GM18526 (cell line): Measurements from ENCODE around the gene CMTM8.

Experiments
- POLR2A ChIP-seq: IDR thresholded peaks from 3 replicates; pipeline ENCODE4 v1.6.1; 2011; ENCODE audit not compliant: insufficient read length; ENCODE audit errors: extremely low read depth

CMTM8 gene

DNA sequence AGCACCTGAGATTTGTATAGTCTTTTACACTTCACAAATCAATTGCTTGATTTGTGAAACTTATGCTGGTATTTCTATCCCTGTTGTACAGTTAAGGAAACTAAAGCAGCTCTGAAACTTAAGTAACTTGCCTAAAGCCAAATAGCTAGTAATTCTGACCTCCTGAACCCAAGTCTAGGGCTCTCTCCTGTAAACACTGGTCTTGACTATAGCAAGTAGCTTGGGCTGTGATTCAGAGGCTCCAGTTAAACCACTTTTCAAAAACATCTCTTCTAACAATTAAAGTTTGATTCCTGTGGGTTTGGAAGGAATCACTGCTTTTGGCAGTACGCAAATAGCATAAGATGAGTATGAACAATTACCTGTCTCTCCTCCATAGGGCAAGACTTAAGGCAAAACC is 18.5 kb upstream of the CMTM8 start:
- TF ChIP-seq POLR2A = no peak

- TF ChIP-seq POLR2A = no peak
These were observed 15.5 kb upstream of the CMTM8 start for GRCh38 chr3:32222950-32223349.

- TF ChIP-seq POLR2A = no peak
These were observed 14.4 kb upstream of the CMTM8 start for GRCh38 chr3:32224016-32224516.

DNA sequence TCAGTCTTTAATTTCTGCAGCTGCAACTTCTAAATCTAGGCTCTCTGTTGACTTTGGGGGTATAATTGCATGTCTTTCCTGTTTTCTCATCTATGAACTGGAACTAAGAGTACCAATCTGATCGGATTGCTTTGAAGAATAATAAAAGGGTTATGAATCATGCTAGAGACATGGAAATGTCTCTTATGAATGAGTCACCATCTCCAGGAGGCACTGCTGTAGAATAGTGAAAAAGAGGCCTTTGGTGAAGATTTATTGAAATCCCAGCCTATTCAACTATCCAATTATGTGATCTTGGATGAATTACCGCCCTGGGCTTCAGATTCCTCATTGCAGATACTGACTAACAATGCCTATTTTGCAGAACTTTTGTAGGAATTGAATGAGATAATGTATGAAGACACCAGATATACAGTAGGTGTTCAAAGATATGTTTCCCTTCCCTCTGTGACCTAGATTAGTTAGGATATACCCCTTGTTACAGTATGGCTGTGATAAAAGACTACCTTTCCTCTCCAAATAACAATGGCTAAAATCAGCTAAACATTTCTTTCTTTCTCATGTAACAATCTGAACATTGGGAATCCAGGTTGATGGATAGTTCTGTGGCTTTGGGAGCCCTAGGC is 11.5 kb upstream of the CMTM8 start:
- no peak for TF ChIP-seq POLR2A

- no peak for TF ChIP-seq POLR2A
These were observed 8.9 kb upstream of the CMTM8 start for GRCh38 chr3:32229565-32229964.

GRCh38 chr3:32236377-32236776 is 2.1 kb upstream of the CMTM8 start:
- TF ChIP-seq POLR2A = no peak

DNA sequence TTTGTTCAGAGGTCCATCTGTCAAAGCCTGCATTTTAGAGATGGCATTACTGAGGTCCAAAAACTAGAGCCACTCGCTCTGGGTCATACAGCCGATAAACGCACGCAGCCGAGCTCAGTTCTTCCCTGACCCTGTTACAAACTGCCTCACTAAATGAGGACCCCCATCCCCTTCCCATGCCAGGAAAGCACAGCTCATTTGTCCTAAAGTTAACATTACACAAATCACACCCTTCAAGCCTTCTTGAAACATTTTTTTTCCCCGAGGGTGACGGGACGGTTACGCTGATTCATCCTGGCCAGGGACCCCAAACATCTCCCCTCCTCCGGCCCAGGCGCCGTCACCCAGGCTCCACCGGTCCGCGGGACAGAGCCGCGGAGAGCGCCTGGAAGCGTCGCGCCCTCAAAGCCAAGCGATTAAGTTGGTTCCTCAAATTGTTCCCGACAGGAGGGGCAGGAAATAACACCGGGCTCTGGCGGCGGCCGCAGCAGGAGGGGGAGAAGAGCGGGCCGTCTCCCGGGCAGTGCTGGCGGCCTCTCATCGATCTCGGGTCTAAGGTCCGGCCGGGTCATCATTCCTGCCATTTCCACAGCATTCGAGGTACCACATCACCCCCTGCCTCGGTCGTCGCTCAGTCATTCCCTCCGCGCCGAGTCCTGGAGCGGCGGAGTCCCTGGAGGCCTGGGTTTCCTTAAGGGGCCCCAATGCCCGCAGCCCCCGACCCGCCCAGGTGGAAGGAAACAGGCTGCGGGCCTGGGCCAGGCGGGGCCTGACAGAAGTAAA is 619 bp upstream of the CMTM8 start:
- no peak for TF ChIP-seq POLR2A

DNA sequence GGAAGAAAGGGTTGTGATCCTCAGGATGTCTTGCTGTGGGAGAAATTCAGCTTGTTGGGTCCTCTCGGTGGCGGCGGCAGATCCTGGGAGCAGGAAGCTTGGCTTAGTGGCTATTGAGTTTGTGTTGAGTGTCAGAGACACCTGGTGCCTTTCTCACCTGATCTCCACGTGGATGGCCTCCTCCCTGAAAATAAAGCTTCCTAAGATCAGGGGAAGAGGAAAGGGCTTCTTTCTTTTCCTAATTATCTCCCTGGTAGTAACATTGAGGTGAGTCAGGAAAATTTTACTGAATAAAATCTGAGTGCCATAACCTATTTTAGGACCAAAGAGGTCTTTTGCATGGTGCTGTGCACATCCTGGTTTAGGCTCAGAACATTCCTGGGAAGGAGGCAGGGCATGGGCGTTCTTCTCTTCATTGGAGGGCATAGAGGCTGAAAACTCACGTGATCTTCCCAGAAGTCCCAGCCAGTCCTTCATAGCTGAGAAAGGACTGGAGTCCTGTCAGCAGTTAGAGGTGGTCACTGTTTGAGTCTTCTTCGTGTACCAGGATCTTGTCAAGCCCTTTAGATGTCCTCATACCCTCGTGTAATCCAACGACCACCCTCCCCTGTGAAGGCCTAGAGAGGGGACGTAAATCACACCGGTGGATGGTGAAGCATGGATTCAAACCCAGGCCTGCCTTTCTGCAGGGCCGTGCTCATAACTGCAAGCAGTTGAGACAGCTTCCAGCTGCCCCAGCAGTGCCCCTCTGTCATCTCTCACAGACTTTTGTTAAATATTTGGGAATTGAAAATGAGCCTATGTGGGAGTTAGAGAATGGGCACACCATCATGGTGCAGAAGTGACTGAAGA is 1.1 kb downstream of the CMTM8 start:
- no peak for TF ChIP-seq POLR2A

GRCh38 chr3:32240159-32240545 is 1.7 kb downstream of the CMTM8 start:
- TF ChIP-seq POLR2A = no peak

DNA sequence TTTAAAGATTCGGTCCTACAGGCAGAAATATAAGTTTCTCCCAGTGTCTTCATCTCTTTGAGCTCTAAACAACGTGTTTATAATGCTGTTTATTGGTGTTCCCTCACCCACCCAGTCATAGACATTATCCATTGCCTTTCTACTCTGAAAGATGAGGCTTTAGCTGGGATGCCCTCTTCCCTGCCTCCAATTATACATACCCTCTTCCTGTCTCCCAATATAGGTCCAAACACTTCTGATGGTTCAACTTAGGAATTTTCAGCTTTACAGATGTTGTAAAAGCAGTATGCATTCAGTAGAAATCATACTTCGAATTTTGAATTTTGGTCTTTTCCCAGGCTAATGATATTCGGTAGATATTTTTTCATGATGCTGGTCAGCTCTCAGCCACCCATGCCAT is 2.6 kb downstream of the CMTM8 start:
- TF ChIP-seq POLR2A = no peak

DNA sequence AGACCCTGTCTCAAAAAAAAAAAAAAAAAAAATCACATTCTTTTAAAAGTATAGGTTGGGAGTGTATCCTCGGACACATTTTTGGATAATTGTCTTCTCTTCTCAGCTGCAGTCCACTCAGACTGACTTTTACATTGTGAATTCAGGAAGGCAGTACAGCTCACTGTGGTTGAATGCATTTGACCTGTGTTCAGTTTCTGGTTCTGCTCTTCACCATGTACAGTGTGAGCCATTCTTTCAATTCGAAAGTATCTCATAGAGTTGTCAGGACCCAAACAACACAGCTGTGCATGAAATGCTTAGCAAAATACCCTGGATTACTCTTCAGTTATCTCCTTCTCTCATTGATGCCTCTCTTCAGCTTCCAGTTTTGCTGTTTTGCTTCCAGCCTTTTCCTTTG is 5.0 kb downstream of the CMTM8 start:
- TF ChIP-seq POLR2A = no peak

GRCh38 chr3:32245200-32245599 is 6.7 kb downstream of the CMTM8 start:
- no peak for TF ChIP-seq POLR2A

DNA sequence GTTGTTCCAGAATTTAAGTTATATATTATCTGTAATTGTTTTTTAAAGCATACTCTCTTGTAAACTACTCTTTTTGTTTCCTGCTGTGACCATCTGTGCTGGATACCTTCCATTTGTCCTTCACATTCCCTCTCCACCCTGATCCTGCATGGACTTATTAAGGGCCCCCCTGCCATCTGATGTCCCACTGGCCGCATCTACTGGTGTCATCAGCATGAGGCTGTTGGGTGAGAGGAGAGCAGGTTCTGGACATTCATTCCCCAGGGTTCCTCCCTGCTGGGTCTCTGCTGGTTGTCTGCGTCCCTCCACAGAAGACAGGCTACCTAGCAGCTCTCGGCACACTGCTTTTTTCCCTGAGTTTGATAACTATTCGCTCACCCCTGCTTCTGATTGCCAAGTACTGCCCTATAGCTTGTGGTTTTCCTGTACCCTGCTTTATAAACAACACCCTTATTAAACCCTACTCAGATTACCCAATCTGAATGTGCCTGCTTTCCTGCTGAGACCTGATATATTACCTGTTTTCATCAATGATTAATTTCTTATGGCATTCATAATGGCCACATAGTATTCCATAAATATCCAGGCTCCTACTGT is 7.7 kb downstream of the CMTM8 start:
- TF ChIP-seq POLR2A = no peak

DNA sequence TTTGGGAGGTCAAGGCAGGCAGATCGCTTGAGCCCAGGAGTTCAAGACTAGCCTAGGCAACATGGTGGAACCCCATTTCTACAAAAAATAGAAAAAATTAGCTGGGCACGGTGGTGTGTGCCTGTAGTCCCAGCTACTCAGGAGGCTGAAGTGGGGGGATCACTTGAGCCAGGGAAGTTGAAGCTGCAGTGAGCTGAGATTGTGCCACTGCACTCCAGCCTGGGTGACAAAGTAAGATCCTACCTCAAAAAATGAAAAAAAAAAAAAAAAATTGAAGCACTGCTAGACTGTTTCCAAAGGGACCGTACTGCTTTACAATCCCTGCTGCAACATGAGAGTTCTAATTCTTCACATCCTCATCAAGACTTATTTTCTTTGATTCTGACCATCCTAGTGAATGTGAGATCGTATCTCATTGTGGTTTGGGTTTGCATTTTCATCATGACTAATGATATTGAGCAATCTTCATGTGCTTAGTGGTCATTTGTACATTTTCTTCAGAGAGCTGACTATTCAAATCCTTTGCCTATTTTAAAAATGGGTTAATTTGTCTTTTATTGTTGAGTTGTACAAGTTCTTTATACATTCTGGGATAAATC is 10.8 kb downstream of the CMTM8 start:
- TF ChIP-seq POLR2A = no peak

DNA sequence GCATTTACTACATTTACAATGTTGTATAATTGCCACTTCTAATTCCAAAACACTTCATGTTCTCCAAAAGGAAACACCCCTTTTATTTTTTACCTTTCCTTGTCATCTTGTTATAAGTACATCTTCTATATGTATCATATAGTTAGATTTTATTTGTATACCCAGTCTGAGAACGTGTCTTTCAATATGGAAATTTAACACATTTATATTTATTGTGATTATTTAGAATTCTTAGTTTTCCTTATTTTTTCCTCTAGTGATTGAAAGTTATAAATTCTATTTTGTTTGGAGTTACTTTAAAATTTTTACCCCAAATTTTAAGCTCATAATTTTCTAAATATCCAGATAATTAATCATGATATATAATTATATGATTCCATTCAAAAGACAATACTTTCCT is 15.8 kb downstream of the CMTM8 start:
- no peak for TF ChIP-seq POLR2A
